ENCODE data around the gene VPS13C.

Gene VPS13C

DNA sequence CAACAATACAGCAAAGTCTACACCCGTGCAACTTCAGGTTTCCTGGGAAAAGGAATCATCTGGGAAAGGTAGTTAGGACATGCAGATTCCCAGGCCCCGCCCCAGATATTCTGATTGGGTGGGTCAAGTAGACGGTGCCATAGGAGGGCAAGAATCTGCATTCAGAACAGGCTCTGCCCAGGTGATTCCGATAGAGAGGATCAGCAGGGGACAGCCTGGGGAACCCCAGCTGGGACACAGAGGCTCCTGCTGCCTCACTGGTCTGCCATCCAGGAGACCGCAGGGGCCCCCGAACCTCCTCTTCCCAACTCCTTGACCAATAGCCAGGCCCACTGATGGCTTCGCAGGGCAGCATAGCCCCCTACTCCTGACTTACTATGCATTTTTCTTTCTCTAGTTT, 243.4 kb downstream of the VPS13C start:
- H3K4me3 ChIP-seq (ENCODE audit: low read depth, low read length): no peak overlapping the region
- TF ChIP-seq, protein P1, sequence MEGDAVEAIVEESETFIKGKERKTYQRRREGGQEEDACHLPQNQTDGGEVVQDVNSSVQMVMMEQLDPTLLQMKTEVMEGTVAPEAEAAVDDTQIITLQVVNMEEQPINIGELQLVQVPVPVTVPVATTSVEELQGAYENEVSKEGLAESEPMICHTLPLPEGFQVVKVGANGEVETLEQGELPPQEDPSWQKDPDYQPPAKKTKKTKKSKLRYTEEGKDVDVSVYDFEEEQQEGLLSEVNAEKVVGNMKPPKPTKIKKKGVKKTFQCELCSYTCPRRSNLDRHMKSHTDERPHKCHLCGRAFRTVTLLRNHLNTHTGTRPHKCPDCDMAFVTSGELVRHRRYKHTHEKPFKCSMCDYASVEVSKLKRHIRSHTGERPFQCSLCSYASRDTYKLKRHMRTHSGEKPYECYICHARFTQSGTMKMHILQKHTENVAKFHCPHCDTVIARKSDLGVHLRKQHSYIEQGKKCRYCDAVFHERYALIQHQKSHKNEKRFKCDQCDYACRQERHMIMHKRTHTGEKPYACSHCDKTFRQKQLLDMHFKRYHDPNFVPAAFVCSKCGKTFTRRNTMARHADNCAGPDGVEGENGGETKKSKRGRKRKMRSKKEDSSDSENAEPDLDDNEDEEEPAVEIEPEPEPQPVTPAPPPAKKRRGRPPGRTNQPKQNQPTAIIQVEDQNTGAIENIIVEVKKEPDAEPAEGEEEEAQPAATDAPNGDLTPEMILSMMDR (conservative IDR thresholded peaks at IDR 0.05; ENCODE audit: low read depth, low read length): no peak
- no peak for DNase-seq (ENCODE audit: low read depth)

DNA sequence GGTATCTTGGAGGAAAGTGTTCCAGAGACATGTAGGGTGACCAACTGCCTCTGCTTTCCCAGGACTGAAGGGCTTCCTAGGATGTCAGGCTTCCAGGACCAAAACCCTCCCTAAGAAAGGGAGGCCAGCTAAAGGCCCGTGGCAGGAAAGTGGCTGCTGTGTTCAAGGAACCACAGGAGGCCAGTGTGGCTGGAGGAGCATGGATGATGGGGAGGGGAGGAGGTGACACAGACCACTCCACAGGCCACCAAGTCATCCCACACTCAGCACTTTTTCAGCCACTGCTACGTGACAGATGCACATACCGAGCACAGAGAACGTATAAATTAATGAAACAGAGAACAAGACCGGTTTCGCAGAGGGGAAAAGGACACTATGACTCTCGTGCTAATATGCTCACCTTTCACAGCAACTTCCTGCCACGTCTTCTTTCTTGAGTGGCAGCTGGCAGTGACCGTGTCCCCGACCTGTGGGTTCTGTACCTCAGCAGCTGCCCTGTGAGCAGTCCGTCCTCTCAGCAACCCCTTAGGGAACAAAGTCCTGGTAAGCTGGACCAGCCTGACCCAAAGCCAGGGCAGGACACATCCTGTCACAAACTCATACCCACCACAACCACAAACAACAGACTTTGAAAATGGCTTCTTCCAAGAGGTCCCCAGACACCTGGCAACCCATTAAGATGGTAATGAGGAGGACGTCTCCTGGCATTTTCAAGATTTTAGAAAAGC, 244.7 kb downstream of the VPS13C start:
- H3K4me3 ChIP-seq (ENCODE audit: low read depth, low read length): no peak overlapping the region
- TF ChIP-seq, protein P1 (conservative IDR thresholded peaks at IDR 0.05; ENCODE audit: low read depth, low read length): no peak
- no peak for DNase-seq (ENCODE audit: low read depth)

DNA sequence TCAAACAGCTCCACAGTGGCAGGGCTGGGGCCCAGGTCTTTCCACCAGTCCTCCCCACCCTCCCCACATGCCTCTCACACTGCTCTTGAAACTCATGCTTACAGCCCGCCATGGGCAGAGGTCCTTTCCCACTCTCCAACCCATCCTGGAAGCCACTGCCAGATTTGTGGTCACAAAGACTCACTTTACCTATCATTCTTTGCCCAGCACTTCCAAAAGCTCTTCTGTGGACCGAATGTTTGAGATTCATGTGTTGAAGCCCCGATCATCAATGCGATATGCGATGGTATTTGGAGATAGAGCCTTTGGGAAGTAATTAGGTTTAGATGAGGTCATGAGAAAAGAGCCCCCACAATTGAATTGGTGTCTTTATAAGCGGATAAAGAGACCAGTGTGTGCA, 247.8 kb downstream of the VPS13C start:
- no peak overlapping the region for H3K4me3 ChIP-seq (ENCODE audit: low read depth, low read length)
- no peak for DNase-seq (ENCODE audit: low read depth)
- TF ChIP-seq, protein P1 (conservative IDR thresholded peaks at IDR 0.05; ENCODE audit: low read depth, low read length): no peak

DNA sequence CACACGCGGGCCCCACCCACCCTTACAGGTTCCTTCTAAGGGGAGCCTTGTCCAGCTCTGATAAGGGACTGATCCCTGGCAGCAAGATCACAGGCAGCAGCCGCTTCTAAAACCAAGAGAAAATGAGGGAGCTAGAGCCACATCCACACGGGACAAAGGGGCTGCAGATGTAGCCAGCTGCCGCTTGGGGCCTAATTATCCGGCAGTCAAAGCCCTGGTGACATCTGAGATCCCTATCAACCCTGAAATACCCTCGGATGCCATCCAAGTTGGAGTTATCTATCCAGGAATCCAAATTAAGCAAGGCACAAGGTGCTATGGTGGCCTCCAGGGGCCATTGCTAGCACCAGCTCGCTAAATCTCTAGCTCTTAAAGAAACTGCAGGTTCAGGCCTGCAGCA, 248.3 kb downstream of the VPS13C start:
- no peak for DNase-seq (ENCODE audit: low read depth)
- H3K4me3 ChIP-seq (ENCODE audit: low read depth, low read length): no peak overlapping the region
- TF ChIP-seq, protein P1 (conservative IDR thresholded peaks at IDR 0.05; ENCODE audit: low read depth, low read length): no peak

DNA sequence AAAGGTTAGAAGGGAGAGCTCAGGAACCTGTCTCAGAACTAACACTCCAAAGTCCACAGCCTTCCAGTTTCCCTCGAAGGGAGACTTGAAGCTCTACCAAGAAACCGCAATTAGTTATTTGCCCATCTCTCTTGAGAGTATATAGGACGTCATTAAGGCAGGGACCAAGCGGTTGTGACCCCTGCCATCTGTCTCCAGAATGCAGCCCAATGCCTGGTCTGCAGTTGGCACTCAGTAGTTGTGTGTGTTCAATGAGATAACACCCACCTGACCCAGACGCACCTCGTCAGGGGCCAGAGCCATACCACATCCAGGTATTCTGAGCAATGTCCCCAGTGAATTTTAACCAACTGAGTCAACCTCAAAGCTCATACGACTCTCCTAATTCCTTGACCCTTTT, 251.0 kb downstream of the VPS13C start:
- no peak for DNase-seq (ENCODE audit: low read depth)
- H3K4me3 ChIP-seq (ENCODE audit: low read depth, low read length): no peak overlapping the region
- TF ChIP-seq, protein P1 (conservative IDR thresholded peaks at IDR 0.05; ENCODE audit: low read depth, low read length): no peak

DNA sequence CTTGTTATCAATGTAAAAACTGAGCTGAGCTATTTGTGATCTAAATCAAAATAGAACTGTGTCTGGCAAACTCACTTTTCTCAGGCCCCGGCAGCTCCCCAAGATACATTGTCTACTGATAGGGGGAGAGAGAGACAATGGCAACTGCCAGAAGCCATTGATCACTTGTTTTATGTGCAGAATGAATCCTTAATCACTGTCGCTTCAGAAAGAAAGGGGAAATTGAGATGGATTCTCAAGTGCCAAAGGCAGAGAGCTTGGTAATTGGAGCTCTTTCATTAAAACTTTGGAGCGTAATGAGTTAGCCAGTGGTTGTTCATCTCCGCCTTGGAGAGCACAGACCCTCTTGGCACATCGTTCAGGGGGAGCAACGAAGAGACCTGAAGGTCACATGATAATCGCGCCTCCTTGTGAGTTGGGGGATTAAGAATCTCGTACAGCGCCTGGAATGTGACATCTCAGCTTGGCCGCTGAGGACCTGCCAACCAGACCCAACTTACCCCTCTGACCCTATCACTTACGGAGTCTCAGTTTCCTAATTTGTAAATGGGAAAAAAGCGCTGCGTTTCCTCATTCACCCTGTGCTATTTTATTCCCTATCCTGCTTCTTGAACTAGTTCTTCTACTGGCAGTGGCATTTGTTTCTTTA, 252.8 kb downstream of the VPS13C start:
- no peak overlapping the region for H3K4me3 ChIP-seq (ENCODE audit: low read depth, low read length)
- no peak for DNase-seq (ENCODE audit: low read depth)
- TF ChIP-seq, protein P1 (conservative IDR thresholded peaks at IDR 0.05; ENCODE audit: low read depth, low read length): no peak

Data from choroid plexus epithelial cell (primary cell).